ENCODE measurements around the gene PRKCH. TPM values are rescaled to one million over a fixed set of nuclear protein-coding genes. Genes with fewer than 3 reads are reported as not detected.

PRKCH gene
- total and polyA plus RNA-seq, 10 of the 15 experiments (the other 5 are each of a cell fraction or from before 2014, with no cell fraction given), result 10.7 to 140 (median 33.2) TPM

GRCh38 chr14:61342486-61342885 lies 21.1 kb downstream of the PRKCH start (continued):
- TF ChIP-seq MTA2 (IDR thresholded peaks at IDR 0.05; ENCODE audit: low read depth) (peak; percentile 53; the same call in 1 of the 2 replicates), ZBTB11 (CRISPR knock-in tag; IDR thresholded peaks at IDR 0.05) (no peak), TAF1 (IDR thresholded peaks at IDR 0.05; ENCODE audit: borderline replicate concordance, low read depth, low read length) (no peak), RELB (IDR thresholded peaks at IDR 0.05; ENCODE audit: low read depth) (peak; percentile 37; the same call in 1 of the 2 replicates), POLR2A (IDR thresholded peaks at IDR 0.05; ENCODE audit: low read depth, low read length) (no peak), ZNF217 (IDR thresholded peaks at IDR 0.05) (no peak), PAX5 (IDR thresholded peaks at IDR 0.05; ENCODE audit: borderline replicate concordance, low read depth, low read length) (no peak), USF1 (IDR thresholded peaks at IDR 0.05; ENCODE audit: borderline replicate concordance, extremely low read length, insufficient read depth, low read depth, low read length) (no peak), RBBP5 (conservative IDR thresholded peaks at IDR 0.05) (no peak), ATF7 (IDR thresholded peaks at IDR 0.05; ENCODE audit: low read depth) (no peak), MEF2B (IDR thresholded peaks at IDR 0.05; ENCODE audit: partially characterized antibody, poor library complexity, severe bottlenecking) (no peak), ZNF687 (IDR thresholded peaks at IDR 0.05) (peak; percentile 45; the same call in 1 of the 2 replicates), GATAD2B (conservative IDR thresholded peaks at IDR 0.05; ENCODE audit: low read depth) (0 out of 2 replicates have a peak, but pooled peaks have one; percentile 54), MLLT1 (IDR thresholded peaks at IDR 0.05) (peak; percentile 19; the same call in 1 of the 2 replicates), CEBPB (IDR thresholded peaks at IDR 0.05; ENCODE audit: borderline replicate concordance in 1 of 2, low read depth in 2 of 2, low read length in 2 of 2) (no peak), SUPT20H (IDR thresholded peaks at IDR 0.05; ENCODE audit: borderline replicate concordance, control insufficient read depth, low read depth, low read length) (no peak), ZNF274 (IDR thresholded peaks at IDR 0.05; ENCODE audit: insufficient read depth, insufficient read length) (no peak), RAD51 (IDR thresholded peaks at IDR 0.05) (no peak), CREM (IDR thresholded peaks at IDR 0.05; ENCODE audit: low read depth) (0 out of 2 replicates have a peak, but pooled peaks have one; percentile 8), NR2F1 (conservative IDR thresholded peaks at IDR 0.05) (peak; percentile 59)

Measured in GM12878 (cell line).